Activated CD4-positive, alpha-beta memory T cell treated with anti-CD3 and anti-CD28 coated beads for 36 hours (primary cell): ENCODE data around the gene ZSCAN31. TPM values are rescaled to one million over a fixed set of nuclear protein-coding genes. Genes with fewer than 3 reads are reported as not detected.

Experiments
- total RNA-seq, 2 experiments: library from RNA; stranded (reverse); gene quantifications; one replicate each; pipeline ENCODE4 v1.2.3, GENCODE V29; 2021

The ZSCAN31 gene
- total RNA-seq, 2 experiments from 2014 or later, result 0.77 to 1.6 TPM

Other genes with a start within 250 kb of the ZSCAN31 start
- gene ZSCAN16, start 211.5 kb downstream of the ZSCAN31 start, total RNA-seq, result 1 to 10 TPM; 2.8 to 3.6 TPM
- gene ZKSCAN8, start 194.3 kb downstream of the ZSCAN31 start, total RNA-seq, result 10 to 100 TPM; 14.4 to 16.5 TPM
- gene ZSCAN9, start 110.9 kb downstream of the ZSCAN31 start, total RNA-seq, result 1 to 10 TPM; 2.8 to 3.0 TPM
- gene ZKSCAN4, start 83.9 kb downstream of the ZSCAN31 start, total RNA-seq, result 1 to 10 TPM; 3.7 to 3.8 TPM
- not detected for gene NKAPL, start 76.9 kb downstream of the ZSCAN31 start, total RNA-seq
- 1 to 10 TPM; 6.0 to 6.4 TPM for gene ZSCAN26, start 69.0 kb downstream of the ZSCAN31 start, total RNA-seq
- 1 to 10 TPM; 1.6 to 1.9 TPM for gene PGBD1, start 54.6 kb downstream of the ZSCAN31 start, total RNA-seq
- 1 to 10 TPM; 2.2 to 2.7 TPM for gene ZKSCAN3, start 13.8 kb upstream of the ZSCAN31 start, total RNA-seq
- gene ZSCAN12, start 63.6 kb upstream of the ZSCAN31 start, total RNA-seq, result 1 to 10 TPM; 4.1 to 4.4 TPM
- gene ZSCAN23, start 107.3 kb upstream of the ZSCAN31 start, total RNA-seq, result 1 to 10 TPM in 1 of 2 experiments, under 1 TPM in 1; 0.83 to 1.1 TPM
- gene GPX6, start 179.6 kb upstream of the ZSCAN31 start, total RNA-seq, result not detected
- gene GPX5, start 189.7 kb upstream of the ZSCAN31 start, total RNA-seq, result not detected